GM18951 (cell line): Measurements from ENCODE around the gene SLC6A18.

Source experiments
- POLR2A ChIP-seq: IDR thresholded peaks from 4 replicates; pipeline ENCODE4 v1.6.1; 2011; ENCODE audit warnings: mild to moderate bottlenecking; ENCODE audit not compliant: insufficient read length, insufficient read depth; ENCODE audit errors: extremely low read depth
- in situ Hi-C: fragments of 300-500 bp; cut with MboI; formaldehyde crosslinking; loops from one replicate; pipeline ENCODE4 v1.12.0; 2022; ENCODE audit warnings: low sequenced_read_pairs, mixed read lengths, inconsistent platforms; ENCODE audit not compliant: unreplicated experiment

The SLC6A18 gene

GRCh38 chr5:1247811-1248210 lies 22.6 kb downstream of the SLC6A18 start:
- in situ Hi-C loops: no loop called here

GRCh38 chr5:1249366-1250280 lies 24.4 kb downstream of the SLC6A18 start:
- in situ Hi-C loops: no loop called here
- TF ChIP-seq POLR2A: no peak

More at GRCh38 chr5:1247811-1248210, 22.6 kb downstream of the SLC6A18 start:
- no peak for TF ChIP-seq POLR2A

DNA sequence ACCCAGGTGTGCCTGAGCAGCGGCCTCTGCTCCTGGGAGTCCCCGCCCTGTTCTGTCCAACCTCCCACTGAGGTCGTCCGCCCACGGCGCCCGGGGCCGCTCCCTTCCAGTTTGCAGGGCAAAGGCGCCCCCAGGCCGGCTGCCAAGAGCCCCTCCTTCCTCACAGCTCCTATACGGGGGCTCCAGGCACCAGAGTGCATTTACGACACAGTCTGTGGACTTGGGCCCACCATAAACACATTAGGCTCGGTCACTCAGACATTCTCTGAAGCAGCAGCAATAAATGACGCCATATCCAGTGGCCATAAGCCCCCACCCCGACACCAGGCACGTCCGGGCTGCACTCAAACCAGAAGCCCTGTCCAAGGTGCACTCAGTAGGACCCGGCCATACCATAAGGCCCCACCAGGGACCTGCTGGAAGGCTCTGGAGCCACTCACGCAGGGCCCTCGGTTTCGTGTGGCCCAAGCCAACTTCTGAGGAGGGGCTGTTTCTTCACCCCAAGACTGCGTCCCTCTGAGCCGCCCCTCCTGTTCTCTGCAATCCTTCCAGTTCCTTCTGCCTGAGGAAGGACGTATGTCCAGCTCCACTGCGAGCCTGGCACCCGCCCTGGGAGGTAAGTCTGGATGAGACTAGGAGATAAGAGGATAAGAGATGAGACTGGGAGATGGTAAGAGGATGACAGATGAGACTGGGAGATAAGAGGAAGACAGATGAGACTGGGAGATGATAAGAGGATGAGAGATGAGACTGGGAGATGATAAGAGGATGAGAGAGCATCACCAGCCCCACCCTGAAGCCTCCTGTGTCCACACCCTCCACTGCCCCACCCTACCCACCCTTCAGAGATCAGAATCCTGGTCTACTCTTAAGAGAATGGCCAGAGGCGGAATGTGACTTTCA lies 26.7 kb downstream of the SLC6A18 start:
- TF ChIP-seq POLR2A: no peak
- in situ Hi-C loops: no loop called here

- no peak for TF ChIP-seq POLR2A
- in situ Hi-C loops: no loop called here
These were observed 27.5 kb downstream of the SLC6A18 start for GRCh38 chr5:1252681-1253080.

GRCh38 chr5:1253456-1254105 lies 28.4 kb downstream of the SLC6A18 start:
- in situ Hi-C loops: no loop called here
- TF ChIP-seq POLR2A: no peak

- no peak for TF ChIP-seq POLR2A
- in situ Hi-C loops: no loop called here
These were observed 29.0 kb downstream of the SLC6A18 start for GRCh38 chr5:1254196-1254595.

- in situ Hi-C loops: no loop called here
- no peak for TF ChIP-seq POLR2A
These were observed 29.9 kb downstream of the SLC6A18 start for GRCh38 chr5:1255081-1255561.

- no peak for TF ChIP-seq POLR2A
- in situ Hi-C loops: no loop called here
These were observed 31.6 kb downstream of the SLC6A18 start for GRCh38 chr5:1256776-1257175.

DNA sequence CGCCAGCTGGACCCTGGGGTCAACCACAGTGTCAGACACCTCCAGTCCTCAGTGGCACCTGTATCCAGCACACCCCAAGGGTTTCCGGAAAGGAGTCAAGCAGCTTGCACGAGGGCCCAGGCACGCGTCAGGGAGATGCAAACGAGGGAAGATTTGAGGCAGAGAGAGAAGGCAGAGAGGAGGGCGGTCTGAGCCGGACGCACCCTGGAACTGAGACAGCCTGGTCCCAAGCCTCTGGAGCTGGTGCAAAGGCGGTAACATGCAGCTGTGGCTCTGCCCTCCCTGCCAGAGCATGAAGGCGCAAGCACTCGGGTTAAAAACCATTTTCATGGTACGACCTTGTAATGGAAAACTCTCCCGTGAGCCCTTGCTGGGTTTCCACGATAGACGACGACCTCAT lies 32.2 kb downstream of the SLC6A18 start:
- in situ Hi-C loops: no loop called here
- no peak for TF ChIP-seq POLR2A

DNA sequence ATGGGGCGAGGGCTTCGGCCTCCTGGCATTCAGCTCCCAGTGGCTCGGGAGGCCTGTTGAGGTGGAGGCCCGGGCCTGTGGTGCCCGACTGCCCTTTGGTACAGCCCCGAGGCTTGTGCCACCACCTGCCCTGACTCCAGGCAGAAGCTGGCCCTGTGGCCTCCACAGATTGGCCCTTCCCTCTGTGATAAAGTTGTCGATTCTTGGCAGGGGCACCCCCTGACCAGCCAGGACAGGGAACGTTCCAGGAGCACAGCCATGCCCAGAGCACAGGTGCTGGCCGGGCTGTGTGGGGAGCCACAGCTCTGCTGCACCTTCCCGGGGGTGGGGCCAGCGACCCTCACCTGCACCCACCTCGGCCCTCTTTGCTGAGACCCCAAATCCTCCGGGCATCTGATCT lies 32.7 kb downstream of the SLC6A18 start:
- no peak for TF ChIP-seq POLR2A
- in situ Hi-C loops: no loop called here

GRCh38 chr5:1259806-1260480 lies 34.8 kb downstream of the SLC6A18 start:
- no peak for TF ChIP-seq POLR2A
- in situ Hi-C loops: no loop called here

- TF ChIP-seq POLR2A: no peak
- in situ Hi-C loops: no loop called here
These were observed 36.5 kb downstream of the SLC6A18 start for GRCh38 chr5:1261643-1262042.
